Umbilical cord (tissue), 2 donors: ENCODE results near the gene NDUFB10. TPM values are rescaled to one million over a fixed set of nuclear protein-coding genes. Genes with fewer than 3 reads are reported as not detected.
A peak's percentile ranks its signal among the peaks of the same experiment; 100 is the strongest.

Experiments used
- DNase-seq: peaks from one replicate; pipeline ENCODE4 v3.0.0-alpha.2; 2015; ENCODE audit warnings: low spot score
- total RNA-seq: library from RNA; depleted of rRNA; stranded (reverse); fragments of >200 nt; gene quantifications from one replicate; pipeline ENCODE4 v1.2.3, GENCODE V29; 2014; ENCODE audit warnings: low replicate concordance; ENCODE audit not compliant: insufficient read depth

NDUFB10 gene
- total RNA-seq, 1 donor from 2014 or later = 111 TPM

- DNase-seq = no peak
These were observed 9.0 kb downstream of the NDUFB10 start for GRCh38 chr16:1968146-1968953.

- DNase-seq = peak; percentile 96
These were observed 12.6 kb downstream of the NDUFB10 start, which contains the start of gene TBL3 for GRCh38 chr16:1971796-1972489. TSS of gene TBL3 (plus strand) at chr16:1972053. CDS start at chr16:1972165, 112 bp downstream.

- DNase-seq = no peak
These were observed 13.1 kb downstream of the NDUFB10 start for GRCh38 chr16:1972490-1972877.

GRCh38 chr16:1973461-1974156, 14.3 kb downstream of the NDUFB10 start:
- DNase-seq = no peak

- DNase-seq = no peak
These were observed 15.1 kb downstream of the NDUFB10 start for GRCh38 chr16:1974157-1975070.

- no peak for DNase-seq
These were observed 16.3 kb downstream of the NDUFB10 start for GRCh38 chr16:1975432-1976215.

- DNase-seq = no peak
These were observed 16.8 kb downstream of the NDUFB10 start for GRCh38 chr16:1976216-1976520.

GRCh38 chr16:1976951-1977874, 17.9 kb downstream of the NDUFB10 start:
- DNase-seq = no peak

- DNase-seq = no peak
These were observed 18.5 kb downstream of the NDUFB10 start for GRCh38 chr16:1977875-1978268.

GRCh38 chr16:1978476-1979120, 19.3 kb downstream of the NDUFB10 start:
- no peak for DNase-seq

- DNase-seq = no peak
These were observed 20.1 kb downstream of the NDUFB10 start for GRCh38 chr16:1979271-1980029.

- DNase-seq = no peak
These were observed 20.9 kb downstream of the NDUFB10 start for GRCh38 chr16:1980030-1980769.

- no peak for DNase-seq
These were observed 21.4 kb downstream of the NDUFB10 start for GRCh38 chr16:1980770-1981087.

- DNase-seq = no peak
These were observed 22.1 kb downstream of the NDUFB10 start, which contains the start of gene NOXO1 for GRCh38 chr16:1981398-1981836. TSS of gene NOXO1 (minus strand) at chr16:1981469. CDS start at chr16:1981179, 290 bp downstream.

GRCh38 chr16:1982013-1982433, 22.7 kb downstream of the NDUFB10 start:
- DNase-seq = no peak

GRCh38 chr16:1982991-1983543, 23.7 kb downstream of the NDUFB10 start:
- DNase-seq = no peak
